Kidney epithelial cell (primary cell): ENCODE results near the gene UQCC2. TPM values are rescaled to one million over a fixed set of nuclear protein-coding genes. Genes with fewer than 3 reads are reported as not detected.

Experiments used
- DNase-seq: peaks from one replicate; pipeline ENCODE4 v3.0.0-alpha.2; 2010; ENCODE audit warnings: low read depth
- H3K27me3 ChIP-seq: 2 replicates; pipeline ENCODE4 v1.6.0; 2011; ENCODE audit warnings: low read length; ENCODE audit not compliant: control insufficient read depth, insufficient read depth
- H3K36me3 ChIP-seq: 2 replicates; pipeline ENCODE4 v1.5.1; 2011; ENCODE audit warnings: low read length; ENCODE audit not compliant: control insufficient read depth, insufficient read depth
- H3K4me3 ChIP-seq: 2 replicates; pipeline ENCODE4 v1.5.1; 2011; ENCODE audit warnings: low read depth, mild to moderate bottlenecking, control low read depth, low read length
- total RNA-seq: library from RNA; depleted of rRNA; stranded (reverse); fragments of >200 nt; gene quantifications from 2 replicates; pipeline ENCODE4 v1.2.3, GENCODE V29; 2015
- TF ChIP-seq, protein P1 (sequence below): IDR thresholded peaks from 2 replicates; pipeline ENCODE4 v1.5.1; 2011; ENCODE audit warnings: mild to moderate bottlenecking, moderate library complexity, low read length, control low read depth, inconsistent platforms; ENCODE audit not compliant: insufficient read depth, poor library complexity, severe bottlenecking

UQCC2 gene
- total RNA-seq, 1 donor from 2014 or later: 38.4 TPM

DNA sequence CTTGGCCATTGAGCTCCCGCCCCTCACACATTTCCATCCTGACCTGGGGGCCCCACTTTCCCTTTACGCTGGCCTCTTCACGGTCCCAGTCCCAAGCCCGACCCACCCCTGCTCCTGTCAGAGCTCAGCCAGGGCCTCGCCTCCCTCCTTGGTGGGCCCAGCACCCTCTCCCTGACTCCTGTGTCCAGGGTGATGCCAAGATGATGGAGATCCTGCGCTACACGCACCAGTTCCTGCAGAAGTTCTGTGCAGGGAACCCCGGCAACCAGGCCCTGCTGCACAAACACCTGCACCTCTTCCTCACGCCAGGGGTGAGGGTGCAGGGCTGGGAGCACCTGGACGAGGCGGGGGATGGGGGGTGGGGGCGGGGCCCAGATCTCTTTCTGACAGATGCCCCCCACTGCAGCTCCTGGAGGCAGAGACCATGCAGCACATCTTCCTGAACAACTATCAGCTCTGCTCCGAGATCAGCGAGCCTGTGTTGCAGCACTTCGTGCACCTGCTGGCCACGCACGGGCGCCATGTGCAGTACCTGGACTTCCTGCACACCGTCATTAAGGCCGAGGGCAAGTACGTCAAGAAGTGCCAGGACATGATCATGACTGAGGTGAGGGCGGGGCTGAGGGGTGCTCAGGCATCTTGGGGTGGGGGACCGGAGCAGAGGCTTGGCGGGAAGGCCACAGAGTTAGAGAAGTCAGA is 33.1 kb downstream of the UQCC2 start:
- Histone ChIP-seq H3K36me3 (peaks cover 2% of the 10 kb centered on the region), H3K27me3 (no peaks in the 10 kb centered on the region), H3K4me3 (no peak overlapping the region)
- no peak for DNase-seq
- TF ChIP-seq, protein P1, sequence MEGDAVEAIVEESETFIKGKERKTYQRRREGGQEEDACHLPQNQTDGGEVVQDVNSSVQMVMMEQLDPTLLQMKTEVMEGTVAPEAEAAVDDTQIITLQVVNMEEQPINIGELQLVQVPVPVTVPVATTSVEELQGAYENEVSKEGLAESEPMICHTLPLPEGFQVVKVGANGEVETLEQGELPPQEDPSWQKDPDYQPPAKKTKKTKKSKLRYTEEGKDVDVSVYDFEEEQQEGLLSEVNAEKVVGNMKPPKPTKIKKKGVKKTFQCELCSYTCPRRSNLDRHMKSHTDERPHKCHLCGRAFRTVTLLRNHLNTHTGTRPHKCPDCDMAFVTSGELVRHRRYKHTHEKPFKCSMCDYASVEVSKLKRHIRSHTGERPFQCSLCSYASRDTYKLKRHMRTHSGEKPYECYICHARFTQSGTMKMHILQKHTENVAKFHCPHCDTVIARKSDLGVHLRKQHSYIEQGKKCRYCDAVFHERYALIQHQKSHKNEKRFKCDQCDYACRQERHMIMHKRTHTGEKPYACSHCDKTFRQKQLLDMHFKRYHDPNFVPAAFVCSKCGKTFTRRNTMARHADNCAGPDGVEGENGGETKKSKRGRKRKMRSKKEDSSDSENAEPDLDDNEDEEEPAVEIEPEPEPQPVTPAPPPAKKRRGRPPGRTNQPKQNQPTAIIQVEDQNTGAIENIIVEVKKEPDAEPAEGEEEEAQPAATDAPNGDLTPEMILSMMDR: no peak

DNA sequence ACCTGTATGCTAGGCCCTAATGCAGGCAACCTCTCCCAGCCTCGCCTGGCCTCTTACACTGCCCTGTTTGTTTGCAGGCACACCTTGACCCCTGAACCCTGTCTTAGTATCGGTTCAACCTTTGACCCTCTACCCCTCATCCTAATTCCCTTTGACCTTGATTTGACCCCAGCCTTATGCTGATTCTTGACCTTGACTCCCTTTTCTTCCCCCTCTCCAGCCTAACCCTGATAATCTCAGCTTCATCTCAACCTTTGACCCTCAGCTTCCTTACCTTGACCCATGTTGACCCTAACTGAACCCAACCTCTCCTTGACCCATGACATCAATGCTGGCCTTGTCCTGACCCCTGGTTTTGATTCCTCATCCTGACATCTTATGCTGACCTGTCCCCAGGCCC is 33.8 kb downstream of the UQCC2 start:
- Histone ChIP-seq H3K4me3 (no peak overlapping the region), H3K27me3 (no peaks in the 10 kb centered on the region), H3K36me3 (peaks cover 2% of the 10 kb centered on the region)
- DNase-seq: no peak
- TF ChIP-seq, protein P1: no peak

DNA sequence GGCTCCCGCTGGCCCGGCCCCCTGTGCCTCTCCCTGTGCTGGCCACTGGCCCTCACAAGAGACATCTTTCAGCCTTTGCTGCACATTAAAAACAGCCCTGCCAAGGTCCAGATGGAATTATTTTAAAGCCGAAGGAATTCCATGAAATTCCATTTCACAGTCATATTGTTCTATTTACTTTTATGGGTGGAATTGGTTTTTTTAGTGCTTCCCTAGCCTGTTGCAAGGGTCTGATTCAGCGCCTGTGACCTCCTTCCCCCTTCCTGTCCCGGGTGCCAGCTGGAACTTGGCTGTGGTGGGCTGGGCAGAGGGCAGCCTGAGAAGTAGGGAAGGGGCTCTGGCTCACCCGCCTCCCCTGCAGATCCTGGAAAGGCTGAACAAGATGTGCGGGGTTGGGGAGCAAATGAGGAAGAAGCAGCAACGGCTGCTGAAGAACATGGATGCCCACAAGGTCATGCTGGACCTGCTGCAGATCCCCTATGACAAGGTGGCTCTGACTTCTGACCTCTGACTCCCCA is 34.3 kb downstream of the UQCC2 start:
- H3K4me3 ChIP-seq: no peak overlapping the region
- no peaks in the 10 kb centered on the region for H3K27me3 ChIP-seq
- TF ChIP-seq, protein P1: no peak
- H3K36me3 ChIP-seq: peaks cover 2% of the 10 kb centered on the region
- DNase-seq: no peak

DNA sequence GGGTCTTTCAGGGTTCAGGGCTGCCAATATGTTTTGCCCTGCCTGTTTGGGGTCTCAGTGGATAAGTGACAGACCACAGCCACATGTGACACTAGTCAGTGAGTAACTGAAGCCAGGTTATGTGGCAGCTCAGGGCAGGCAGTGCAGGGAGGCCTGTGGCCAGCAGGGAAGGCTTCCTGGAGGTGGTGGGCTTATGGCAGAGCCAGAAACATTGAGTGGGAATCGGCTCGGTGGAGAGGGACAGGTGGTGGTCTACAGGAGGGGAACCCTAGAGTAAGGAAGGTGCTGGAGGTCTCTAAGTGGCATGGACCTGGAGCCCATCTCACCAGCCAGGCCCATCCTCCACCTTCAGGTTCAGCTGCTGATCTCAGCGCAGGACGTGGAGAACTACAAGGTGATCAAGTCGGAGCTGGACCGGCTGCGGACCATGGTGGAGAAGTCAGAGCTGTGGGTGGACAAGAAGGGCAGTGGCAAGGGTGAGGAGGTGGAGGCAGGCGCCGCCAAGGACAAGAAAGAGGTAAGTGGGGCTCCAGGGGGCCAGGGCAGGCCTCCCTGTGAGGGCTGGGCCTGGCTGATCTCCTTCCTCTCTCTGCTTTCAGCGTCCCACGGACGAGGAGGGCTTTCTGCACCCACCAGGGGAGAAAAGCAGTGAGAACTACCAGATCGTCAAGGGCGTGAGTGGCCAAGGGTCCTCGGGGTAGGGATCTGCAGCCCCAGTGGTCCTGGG is 34.9 kb downstream of the UQCC2 start:
- H3K36me3 ChIP-seq: peaks cover 2% of the 10 kb centered on the region
- TF ChIP-seq, protein P1: no peak
- H3K4me3 ChIP-seq: no peak overlapping the region

DNA sequence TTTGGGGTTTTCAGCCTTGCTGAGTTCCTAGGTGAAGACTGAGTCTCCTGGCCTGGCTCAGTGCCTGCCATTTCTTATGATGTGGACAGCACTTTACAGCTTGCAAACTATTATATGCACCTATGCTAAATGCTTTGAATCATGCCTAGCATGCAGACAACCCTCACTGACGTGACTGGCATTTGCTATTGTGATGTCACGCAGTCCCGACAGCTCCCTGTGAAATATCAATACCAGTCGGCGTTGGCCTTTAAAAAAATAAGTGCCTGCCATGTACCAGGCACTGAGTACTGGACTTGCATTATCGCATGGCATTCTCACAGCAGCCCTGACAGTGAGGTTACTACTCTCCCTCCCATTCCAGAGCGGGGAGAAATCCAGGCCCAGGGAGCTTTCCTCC is 35.5 kb downstream of the UQCC2 start:
- Histone ChIP-seq H3K27me3 (no peaks in the 10 kb centered on the region), H3K36me3 (peaks cover 2% of the 10 kb centered on the region), H3K4me3 (no peak overlapping the region)
- TF ChIP-seq, protein P1: no peak
- DNase-seq: no peak

More for the DNA sequence above, 34.9 kb downstream of the UQCC2 start:
- no peak for DNase-seq
- no peaks in the 10 kb centered on the region for H3K27me3 ChIP-seq
